HG03571 (cell line): ENCODE measurements around the gene DDX10.

Source experiments
- ATAC-seq: cut with Tn5 transposase; IDR thresholded peaks from one replicate; pipeline ENCODE4 v1.9.1; 2021; ENCODE audit not compliant: unreplicated experiment

DDX10 gene

DNA sequence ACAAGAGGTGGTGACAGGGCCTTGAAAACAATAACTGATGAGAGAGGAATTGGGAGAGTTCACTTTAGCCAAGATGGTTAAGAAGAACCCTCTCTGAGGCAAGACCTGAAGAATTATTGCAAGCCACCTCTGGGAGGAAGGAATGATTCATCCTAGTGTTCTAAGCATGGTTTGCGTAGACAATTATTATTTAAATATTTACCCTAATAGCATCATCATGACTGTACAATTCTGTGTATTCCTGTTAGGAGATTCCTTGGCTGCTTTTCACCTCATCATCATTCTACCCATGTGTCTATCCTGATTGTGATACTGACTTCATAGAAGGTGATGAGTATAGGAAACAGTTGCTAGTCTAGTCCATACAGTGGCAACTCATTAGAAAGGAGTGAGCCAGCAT lies 264.4 kb downstream of the DDX10 start:
- no peak for ATAC-seq

DNA sequence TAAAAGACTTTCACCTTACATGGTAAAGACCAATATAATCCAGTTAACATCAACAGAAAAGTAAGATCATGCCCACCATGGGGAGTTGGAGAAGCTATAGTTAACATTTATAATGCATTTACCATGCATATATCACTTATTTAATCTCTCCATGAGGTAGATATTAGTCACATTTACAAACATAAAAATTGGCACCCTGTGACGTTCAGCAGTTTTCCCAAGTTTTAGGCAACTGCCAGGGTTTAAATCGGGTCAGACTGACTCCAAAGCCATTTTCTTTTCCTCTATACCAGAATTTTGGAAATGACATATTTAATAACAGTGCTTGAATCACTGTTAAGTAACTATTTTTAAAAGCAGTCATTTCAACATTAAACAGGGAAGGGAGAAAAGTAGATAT lies 266.3 kb downstream of the DDX10 start:
- no peak for ATAC-seq

DNA sequence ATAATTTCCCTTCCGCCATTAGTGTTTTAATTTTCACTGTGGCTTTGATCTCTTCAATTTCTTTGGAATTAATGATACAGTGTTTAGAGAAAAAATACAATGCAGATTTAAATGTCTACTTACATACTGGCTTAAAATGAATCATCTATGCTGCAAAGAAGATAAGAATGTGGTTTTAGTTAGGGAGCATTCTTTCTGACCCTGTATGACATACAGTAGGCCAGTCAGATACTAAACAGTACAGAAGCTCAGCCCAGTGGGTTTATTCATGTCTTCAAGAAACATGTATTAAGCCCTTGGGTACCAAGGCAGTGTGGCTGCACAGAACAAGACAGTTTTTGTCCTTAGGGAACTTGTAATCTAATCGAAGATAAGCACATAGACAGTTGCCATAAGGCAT lies 268.8 kb downstream of the DDX10 start:
- ATAC-seq: no peak

DNA sequence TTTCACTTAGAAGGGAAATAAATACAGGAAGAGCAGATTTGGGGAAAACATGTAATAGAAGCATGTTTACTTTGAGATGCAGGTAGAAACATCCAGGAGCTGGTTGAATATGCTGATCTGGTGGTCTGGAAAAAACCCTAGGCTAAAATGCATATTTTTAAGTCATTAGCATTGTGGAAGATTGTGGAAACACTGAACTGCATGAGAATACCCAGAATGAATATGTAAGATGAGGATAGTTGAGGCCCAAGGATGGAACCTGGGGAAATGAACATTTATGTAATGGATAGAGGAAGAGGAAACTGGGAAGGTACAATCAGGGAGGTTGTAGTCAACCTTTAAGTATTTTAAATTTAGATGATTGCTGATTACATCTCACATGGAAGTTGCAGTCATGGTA lies 269.4 kb downstream of the DDX10 start:
- no peak for ATAC-seq

DNA sequence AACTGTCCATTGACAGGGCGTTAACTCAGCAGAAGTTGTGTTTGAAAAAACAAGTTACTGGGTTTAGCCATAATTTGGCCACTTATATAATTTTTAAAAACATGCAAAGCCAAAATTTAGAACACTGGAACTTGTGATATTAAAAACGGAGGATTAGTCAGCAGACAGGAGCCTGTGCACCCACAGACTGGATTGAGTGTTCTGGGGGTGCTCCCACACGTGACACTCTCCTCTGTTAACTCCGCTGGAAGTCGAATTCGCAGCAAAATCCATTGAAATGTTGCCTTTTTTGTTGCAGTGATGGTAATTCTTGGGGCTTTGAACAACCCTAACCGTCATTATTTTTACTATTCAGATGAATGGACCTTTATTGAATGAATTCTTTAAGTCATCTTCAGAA lies 269.8 kb downstream of the DDX10 start:
- no peak for ATAC-seq

DNA sequence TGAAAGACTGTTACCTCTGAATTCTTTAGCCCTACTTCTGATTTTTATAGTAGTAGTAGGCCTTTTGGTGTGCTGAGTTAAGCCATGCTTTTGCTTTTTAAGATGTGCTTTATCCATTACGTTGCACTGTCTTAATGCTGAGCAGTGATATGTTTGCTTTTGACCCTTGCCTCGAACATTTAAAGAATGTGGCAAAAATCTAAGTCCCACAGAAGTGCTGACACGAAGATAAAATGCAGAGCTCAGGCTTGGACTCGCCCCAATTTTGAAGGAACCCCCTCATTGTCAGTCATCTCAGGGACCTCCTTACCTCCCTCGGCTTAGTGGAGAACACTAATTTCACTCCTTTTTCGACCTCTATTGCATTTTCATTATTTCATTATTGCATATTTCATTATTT lies 272.9 kb downstream of the DDX10 start:
- no peak for ATAC-seq

DNA sequence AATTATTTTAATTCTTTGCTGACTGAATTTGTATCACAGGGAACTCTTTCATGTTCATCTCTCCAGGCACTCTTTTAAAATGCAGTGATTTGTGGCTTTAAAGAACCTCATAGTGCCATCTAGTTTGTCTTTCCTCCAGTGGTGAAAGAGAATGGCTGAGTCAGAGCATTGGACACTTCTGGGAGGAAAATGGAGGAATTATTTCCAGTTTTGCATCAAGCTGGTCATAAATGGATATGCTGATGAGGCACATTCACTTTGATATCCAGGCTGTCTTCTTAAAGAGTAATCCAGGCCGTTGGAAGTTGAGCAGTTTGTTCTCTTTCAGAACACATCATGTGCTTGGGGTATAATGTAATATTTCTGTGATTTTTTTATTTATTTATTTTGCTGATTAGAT lies 273.7 kb downstream of the DDX10 start:
- no peak for ATAC-seq

DNA sequence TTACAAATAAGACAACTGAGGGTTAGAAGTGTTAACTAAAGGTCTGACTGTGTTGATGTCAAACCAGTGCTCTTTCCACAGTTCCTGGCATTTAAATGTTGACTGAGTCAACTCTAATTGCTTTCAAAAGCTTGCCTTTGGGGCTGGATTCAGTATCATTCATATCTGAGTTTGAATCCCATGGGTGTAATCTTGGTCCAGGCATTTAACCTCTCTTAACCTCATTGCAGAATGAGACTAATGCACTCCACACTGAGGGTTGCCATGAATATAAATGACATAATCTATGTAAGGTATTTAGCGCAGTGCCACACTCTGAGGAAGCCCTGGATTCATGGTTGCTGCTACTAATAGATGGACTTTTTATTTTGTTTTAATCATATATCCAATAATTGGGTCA lies 274.3 kb downstream of the DDX10 start:
- no peak for ATAC-seq

DNA sequence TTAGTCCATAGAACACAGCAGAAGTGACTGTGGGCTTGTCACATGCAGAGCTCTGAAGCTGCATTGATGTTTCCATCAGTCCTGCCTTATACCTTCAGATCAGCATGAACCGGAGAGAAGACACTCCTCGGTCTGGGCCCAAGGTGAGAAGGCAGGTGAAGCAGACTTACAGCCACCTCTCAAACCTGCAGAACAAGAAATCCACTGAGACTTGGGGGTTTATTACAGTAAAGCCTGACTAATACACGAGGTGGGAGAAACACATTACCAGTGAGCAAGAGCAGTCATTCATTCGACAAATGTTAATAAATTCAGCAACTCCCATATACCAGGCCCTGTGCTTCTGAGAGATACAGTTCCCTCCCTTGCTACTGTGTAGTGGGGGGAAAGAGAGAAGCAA lies 279.0 kb downstream of the DDX10 start:
- no peak for ATAC-seq

DNA sequence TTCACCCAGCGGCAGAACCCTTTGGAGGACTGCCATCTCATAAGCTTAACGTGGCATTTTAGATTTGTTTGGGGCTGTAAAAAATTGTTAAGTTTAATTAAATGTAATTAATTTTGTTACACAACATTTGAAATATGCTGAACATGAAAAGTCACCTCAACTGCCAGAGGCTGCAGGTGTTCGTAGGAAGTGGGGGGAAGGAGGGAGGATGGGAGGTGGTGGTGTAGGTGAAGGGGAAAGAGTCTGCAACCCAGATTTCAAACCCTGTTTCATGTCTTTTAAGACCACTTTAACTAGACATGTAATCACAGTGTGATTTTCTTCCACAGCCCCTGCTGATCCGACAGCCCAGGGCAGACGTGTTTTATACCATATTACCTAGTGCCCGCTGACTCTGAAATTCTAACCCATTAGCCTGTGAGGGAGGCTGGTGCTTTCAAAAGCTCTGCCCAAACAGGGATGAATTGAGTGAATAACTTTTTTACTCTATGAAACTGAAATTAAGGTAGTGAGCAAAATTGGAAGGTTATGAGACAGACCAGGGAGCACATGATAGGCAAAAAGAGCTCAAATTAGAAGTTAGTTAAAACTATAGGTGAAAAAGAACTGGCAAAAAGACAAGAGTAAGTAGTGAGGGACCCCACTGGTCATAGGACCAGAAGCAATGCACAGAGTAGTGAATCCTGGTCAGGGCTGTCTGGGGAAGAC lies 279.8 kb downstream of the DDX10 start:
- ATAC-seq: no peak

DNA sequence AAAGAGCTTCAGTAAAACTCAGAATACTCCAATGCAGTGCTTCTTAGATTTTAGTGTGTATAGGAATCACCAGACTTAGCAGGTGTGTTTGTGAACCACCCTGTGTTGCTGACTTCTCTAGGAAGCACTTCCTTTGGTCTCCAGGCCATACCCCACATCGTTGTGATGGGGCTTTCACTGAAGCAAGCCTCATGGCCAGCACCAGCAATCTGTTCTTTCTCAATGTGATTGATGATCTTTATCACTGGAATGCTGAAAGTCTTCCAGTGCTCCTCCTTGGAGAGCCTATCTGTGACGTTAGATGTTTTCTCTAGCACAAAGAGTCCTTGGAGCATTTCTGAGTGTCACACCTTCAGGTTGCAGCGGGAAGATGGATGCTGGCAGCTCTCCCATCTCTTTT lies 280.5 kb downstream of the DDX10 start:
- no peak for ATAC-seq

DNA sequence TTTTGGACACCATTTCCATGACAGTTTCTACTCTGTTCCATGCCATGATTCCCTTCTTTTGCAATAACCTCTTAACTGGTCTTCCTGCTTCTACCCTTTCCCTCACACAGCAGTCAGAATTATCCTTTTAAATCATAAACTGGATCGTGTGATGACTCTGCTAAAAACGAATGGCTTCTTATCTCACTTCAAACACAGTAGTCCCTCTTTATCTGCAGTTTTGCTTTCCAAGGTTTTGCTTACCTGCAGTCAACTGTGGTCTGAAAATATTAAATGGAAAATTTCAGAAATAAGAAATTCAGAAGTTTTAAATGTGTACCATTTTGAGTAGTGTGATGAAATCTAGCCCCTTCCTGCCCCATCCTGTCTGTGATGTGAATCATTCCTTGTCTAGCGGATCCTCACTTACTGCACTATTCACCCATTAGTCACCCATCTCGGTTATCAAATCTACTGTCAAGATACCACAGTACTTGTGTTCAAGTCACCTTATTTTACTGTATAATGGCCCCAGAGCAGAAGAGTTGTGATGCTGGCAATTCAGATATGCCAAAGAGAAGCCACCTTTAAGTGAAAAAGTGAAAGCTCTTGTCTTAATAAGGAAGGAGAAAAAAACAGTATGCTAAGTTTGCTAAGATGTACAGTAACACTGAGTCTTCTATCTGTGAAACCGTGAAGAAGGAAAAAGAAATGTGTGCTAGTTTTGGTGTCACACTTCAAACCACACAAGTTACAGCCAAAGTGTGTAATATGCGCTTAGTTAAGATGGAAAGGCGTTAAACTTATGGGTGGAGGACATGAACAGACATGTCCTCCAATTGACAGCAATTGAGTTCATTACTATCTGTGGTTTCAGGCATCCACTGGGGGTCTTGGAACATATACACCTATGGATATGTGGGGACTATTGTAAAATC lies 283.0 kb downstream of the DDX10 start:
- no peak for ATAC-seq

DNA sequence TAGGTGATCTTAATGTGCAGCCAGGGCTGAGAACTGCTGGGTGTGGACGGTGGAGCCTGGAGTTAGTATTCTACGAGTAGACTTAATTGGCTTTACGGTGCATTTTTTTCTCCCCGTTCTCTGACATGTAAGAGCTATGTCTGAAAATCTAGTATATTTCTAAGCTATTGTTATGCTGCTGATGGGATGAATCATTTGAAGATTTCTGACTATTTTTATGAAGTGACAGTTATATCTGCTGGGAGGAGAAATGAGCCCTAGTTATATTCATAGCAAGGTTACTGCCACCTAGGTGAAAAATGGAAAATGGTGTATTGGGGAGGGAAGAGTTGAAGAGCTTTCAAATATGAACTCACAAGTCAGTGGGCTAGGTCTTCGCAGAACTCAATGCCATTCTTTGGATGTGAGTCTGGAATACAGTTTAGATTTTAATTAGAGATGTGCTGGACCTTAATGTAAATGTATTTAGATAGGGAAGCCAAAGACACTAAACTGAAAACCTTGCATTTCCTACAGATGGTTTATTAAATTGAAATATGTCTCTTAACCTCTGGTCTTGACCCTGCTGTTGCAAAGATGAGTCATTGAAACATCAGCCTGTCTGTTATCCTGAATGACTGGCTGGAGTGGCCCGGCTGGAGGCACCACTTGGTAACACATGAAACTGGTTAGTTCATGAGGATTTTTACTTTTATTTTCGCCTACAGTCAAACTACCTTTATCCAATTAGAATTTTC lies 293.7 kb downstream of the DDX10 start:
- ATAC-seq: no peak

DNA sequence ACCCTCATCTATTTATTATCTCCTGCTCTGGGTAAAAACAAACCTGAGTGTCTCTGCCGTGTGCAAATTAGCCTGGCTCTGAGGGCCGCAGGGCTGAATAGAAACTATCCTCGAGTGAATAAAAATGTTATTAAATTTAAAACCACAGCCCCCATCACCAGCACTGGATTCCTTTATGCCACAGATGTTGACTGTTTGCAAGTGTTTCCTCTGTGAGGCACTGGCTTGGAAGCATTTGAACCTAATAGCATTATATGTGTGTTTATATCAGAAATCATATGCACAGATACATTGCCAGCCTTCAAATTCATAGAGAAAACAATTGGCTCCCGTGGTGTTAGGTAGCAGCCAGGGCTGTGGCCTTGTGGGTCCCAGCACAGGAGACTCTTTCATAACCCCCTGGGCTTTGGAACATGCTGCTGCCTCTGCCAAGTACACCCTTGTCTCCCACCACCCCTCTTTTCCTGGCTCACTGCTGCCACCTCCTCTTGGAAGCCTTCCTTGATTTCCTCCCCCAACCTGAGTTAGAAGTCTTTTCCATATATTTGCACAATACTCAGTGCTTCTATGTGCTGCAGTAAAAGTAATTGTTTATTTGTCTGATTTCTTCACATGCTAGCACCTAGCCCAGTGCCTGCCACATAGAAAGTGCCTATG lies 294.4 kb downstream of the DDX10 start:
- no peak for ATAC-seq

DNA sequence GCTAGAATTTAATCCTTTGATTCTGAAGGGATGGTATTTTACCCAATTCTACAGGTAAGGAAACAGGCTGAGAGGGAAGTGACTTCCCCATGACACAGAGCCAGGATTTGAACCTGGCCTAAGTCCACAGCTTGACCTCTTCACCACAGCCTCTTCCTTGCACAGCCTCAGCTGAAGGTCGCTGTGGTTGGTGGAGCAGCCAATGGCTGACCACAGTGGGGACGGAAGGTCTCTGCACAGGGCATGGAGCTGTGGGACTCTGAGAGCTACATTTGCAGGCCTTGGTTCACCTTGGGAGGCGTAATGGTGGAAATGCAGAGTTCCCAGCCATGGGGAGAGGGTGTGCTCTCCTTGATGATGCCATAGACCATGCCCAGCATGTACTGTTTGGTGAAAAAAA lies 295.0 kb downstream of the DDX10 start:
- no peak for ATAC-seq

DNA sequence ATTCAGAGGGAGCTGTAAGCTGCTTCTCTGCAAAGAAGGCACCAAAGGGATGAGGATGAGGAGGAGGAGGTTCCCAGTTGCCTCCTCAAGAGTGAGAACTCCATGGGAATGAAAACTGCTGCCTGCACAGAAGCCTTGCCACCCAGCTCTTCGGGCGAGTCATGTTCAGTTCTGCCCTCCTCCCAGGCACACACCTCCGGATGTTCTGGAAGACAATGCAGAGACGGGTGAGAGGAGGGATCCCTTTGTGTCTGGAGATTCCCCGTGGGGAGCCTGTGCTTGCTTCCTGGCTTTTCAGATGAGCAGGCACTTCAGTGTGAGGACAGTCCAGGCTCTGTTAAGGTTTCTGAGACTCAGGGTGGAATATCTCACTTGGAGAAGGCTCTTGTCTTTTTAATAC lies 295.6 kb downstream of the DDX10 start:
- ATAC-seq: no peak

DNA sequence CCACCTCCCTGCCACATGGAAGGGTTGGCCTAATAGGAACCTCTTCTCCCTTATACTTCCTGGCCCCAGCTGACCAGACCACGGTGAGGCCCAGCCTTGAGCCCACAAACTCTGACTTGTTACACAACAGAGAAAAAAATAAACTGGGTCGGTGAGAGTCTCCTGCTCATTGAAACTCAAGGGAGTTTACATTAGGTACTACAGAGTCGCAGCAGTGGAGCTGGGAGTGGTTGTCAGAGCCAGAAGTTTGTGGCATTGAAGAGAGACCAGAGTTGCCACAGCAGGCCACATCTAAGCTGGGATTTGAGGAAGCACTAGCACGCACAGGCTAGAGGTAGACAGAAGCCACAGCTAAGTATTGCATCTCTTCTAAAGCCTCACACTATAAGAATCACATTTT lies 296.2 kb downstream of the DDX10 start:
- no peak for ATAC-seq

DNA sequence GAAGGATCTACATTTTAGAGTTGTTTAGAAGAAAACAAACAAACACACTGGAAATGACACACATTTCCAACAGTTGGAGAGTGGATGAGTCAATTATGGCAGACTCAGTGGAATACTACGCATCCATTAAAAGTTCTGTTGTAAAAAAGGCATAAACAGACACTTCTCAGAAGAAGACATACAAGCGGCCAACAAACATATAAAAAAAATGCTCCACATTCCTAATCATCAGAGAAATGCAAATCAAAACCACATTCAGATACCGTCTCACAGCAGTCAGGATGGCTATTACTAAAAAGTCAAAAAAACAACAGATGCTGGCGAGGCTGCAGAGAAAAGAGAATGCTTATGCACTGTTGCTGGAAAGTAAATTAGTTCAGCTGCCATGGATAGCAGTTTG lies 298.2 kb downstream of the DDX10 start:
- no peak for ATAC-seq

DNA sequence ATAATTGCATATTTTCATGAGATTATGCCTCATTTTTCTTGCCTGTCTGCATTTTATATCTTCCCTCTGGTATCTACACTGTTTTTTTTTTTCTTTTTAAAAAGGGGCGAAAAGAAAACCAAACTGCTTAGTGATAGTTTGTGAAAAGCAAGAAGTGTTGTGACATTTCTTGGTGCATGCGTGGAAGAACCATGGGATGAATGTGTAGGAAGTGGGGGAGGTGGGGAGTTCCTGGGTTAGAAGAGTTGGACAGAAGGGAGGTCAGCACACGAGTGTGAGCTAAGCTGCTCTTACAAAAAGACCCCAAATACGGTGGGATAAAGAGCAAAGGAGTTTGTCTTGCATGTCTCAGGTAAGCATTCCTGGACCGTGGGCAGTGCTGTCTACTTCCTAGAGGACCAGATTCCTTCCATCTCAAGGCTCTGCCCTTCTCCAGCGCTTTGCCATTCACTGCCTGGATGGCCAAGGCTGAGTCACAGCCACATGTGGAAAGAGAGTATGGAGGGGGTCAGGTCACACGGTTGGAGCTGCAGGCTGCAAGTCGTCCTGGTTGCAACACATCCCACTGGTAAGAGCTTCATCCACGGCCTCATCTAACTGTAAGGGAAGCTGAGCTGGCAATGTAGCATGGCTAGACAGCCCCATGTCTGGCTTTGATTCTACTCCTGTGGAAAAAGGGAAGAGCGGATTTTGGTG lies 300.6 kb downstream of the DDX10 start:
- no peak for ATAC-seq

DNA sequence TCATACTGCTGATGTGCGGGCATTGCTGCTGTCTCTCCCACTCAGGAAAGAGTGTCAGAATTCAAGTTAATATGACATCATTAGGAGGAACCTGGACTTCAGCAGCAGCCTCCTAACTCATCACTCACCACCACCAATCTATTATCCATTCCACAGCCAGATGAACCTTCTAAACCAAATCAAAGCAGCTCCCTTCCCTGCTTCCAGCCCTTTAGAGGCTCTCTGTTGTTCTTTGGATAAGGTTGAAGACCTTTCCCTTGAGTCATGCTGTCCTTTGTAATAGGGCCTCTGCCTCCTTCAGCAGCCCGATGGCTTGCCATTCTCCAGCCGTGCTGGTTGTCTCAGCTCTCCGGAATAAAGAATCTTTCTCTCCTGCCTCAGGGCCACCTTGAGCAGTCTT lies 301.3 kb downstream of the DDX10 start:
- ATAC-seq: no peak

DNA sequence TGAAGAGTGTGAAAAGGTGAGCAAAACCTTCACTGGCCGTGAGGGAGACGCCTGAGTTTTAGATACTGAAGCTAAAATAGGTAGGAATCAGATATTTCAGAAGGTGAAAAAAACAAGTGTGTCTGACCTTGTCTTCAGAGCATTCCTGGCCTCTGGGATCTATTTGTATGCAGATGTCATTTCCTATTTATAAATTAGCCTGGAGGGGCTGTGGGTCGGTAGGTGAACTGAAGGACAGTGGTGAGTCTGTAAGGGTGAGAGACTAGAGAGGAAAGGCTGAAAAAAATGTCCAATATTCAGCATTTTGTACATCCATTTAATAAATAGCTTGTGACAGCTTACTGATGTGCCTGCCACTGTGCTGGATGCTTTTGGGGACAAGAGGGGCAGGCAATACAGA lies 302.1 kb downstream of the DDX10 start:
- no peak for ATAC-seq
